ENCODE data around the gene CACNG1.
A peak's percentile ranks its signal among the peaks of the same experiment; 100 is the strongest.
"Not testable (repeated sequence)": the region's sequence is repeated elsewhere in the genome, so short reads cannot be mapped to it uniquely, and the experiment has no call there.

DNA sequence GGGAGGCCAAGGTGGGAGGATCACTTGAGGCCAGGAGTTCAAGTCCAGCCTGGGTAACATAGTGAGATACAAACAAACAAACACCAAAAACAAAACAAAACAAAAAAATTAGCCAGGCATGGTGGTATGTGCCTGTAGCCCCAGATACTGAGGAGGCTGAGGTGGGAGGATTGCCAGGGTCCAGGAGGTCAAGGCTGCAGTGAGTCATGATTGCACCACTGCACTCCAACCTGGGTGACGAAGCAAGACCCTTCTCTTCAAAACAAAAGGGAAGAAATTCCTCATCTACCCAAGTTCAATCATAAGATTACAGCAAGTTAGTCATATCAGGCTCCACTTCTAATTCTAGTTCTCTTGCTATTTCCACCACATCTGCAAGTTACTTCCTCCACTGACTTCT is 50.9 kb downstream of the CACNG1 start:
- not testable (repeated sequence) for TF ChIP-seq SP1 (IDR thresholded peaks at IDR 0.05); YY1 (IDR thresholded peaks at IDR 0.05); RAD21 (IDR thresholded peaks at IDR 0.05); TAF1 (conservative IDR thresholded peaks at IDR 0.05); FOXA1 (IDR thresholded peaks at IDR 0.05)
- TF ChIP-seq, protein P1, sequence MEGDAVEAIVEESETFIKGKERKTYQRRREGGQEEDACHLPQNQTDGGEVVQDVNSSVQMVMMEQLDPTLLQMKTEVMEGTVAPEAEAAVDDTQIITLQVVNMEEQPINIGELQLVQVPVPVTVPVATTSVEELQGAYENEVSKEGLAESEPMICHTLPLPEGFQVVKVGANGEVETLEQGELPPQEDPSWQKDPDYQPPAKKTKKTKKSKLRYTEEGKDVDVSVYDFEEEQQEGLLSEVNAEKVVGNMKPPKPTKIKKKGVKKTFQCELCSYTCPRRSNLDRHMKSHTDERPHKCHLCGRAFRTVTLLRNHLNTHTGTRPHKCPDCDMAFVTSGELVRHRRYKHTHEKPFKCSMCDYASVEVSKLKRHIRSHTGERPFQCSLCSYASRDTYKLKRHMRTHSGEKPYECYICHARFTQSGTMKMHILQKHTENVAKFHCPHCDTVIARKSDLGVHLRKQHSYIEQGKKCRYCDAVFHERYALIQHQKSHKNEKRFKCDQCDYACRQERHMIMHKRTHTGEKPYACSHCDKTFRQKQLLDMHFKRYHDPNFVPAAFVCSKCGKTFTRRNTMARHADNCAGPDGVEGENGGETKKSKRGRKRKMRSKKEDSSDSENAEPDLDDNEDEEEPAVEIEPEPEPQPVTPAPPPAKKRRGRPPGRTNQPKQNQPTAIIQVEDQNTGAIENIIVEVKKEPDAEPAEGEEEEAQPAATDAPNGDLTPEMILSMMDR (IDR thresholded peaks at IDR 0.05; ENCODE audit: low read depth, low read length, missing input control): not testable (repeated sequence)
- TF ChIP-seq, protein P2, sequence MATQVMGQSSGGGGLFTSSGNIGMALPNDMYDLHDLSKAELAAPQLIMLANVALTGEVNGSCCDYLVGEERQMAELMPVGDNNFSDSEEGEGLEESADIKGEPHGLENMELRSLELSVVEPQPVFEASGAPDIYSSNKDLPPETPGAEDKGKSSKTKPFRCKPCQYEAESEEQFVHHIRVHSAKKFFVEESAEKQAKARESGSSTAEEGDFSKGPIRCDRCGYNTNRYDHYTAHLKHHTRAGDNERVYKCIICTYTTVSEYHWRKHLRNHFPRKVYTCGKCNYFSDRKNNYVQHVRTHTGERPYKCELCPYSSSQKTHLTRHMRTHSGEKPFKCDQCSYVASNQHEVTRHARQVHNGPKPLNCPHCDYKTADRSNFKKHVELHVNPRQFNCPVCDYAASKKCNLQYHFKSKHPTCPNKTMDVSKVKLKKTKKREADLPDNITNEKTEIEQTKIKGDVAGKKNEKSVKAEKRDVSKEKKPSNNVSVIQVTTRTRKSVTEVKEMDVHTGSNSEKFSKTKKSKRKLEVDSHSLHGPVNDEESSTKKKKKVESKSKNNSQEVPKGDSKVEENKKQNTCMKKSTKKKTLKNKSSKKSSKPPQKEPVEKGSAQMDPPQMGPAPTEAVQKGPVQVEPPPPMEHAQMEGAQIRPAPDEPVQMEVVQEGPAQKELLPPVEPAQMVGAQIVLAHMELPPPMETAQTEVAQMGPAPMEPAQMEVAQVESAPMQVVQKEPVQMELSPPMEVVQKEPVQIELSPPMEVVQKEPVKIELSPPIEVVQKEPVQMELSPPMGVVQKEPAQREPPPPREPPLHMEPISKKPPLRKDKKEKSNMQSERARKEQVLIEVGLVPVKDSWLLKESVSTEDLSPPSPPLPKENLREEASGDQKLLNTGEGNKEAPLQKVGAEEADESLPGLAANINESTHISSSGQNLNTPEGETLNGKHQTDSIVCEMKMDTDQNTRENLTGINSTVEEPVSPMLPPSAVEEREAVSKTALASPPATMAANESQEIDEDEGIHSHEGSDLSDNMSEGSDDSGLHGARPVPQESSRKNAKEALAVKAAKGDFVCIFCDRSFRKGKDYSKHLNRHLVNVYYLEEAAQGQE (IDR thresholded peaks at IDR 0.05): not testable (repeated sequence)
- TF ChIP-seq, protein P3, sequence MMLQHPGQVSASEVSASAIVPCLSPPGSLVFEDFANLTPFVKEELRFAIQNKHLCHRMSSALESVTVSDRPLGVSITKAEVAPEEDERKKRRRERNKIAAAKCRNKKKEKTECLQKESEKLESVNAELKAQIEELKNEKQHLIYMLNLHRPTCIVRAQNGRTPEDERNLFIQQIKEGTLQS (IDR thresholded peaks at IDR 0.05): peak; percentile 90
- TF ChIP-seq, protein P4, sequence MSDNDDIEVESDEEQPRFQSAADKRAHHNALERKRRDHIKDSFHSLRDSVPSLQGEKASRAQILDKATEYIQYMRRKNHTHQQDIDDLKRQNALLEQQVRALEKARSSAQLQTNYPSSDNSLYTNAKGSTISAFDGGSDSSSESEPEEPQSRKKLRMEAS (IDR thresholded peaks at IDR 0.05): not testable (repeated sequence)
- peak in 1 of 2 donors; percentile 33 for TF ChIP-seq RXRA (IDR thresholded peaks at IDR 0.05)

Measured in liver (tissue), 3 donors.